Keratinocyte (primary cell): ENCODE results near the gene MYOT.

Experiments used
- EZH2 ChIP-seq: IDR thresholded peaks from one replicate; pipeline ENCODE4 v1.6.1; 2012; ENCODE audit warnings: inconsistent platforms, mild to moderate bottlenecking, low read length, moderate library complexity
- TF ChIP-seq, protein P1 (sequence below), 3 experiments: IDR thresholded peaks in 1 of 3; conservative IDR thresholded peaks in 1 of 3; optimal IDR thresholded peaks in 1 of 3; 2 replicates in 2 of 3; 3 replicates in 1 of 3; pipeline versions ENCODE3 to v1.5.1; 2011; ENCODE audit warnings: low read length in 3 of 3, mild to moderate bottlenecking in 3 of 3, moderate library complexity in 2 of 3, control low read depth in 1 of 3, inconsistent platforms in 1 of 3; ENCODE audit not compliant: insufficient read depth in 2 of 3; ENCODE audit errors: extremely low read depth in 1 of 3

DNA sequence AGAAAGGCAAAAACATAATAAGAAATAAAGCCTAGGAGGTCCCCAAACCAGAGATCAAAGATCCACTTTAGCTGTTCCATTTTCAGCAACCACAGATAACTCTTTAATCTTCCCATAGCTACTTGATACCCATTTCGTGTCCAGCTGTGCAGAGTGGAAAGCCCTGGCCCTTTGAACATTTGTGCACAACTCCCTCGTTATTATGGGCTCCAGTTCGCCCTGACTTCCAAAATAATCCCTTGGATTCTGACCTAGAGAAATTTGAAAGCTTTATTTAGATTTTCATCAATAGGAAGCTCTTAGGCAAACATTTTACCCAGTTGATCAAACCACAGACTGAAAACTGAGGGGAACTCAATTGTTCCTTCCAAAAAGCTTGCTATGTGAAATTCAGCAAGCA is 4.8 kb downstream of the MYOT start:
- TF ChIP-seq, protein P1, sequence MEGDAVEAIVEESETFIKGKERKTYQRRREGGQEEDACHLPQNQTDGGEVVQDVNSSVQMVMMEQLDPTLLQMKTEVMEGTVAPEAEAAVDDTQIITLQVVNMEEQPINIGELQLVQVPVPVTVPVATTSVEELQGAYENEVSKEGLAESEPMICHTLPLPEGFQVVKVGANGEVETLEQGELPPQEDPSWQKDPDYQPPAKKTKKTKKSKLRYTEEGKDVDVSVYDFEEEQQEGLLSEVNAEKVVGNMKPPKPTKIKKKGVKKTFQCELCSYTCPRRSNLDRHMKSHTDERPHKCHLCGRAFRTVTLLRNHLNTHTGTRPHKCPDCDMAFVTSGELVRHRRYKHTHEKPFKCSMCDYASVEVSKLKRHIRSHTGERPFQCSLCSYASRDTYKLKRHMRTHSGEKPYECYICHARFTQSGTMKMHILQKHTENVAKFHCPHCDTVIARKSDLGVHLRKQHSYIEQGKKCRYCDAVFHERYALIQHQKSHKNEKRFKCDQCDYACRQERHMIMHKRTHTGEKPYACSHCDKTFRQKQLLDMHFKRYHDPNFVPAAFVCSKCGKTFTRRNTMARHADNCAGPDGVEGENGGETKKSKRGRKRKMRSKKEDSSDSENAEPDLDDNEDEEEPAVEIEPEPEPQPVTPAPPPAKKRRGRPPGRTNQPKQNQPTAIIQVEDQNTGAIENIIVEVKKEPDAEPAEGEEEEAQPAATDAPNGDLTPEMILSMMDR (optimal IDR thresholded peaks at IDR 0.05 in 1 of 3, IDR thresholded peaks at IDR 0.05 in 1 of 3, conservative IDR thresholded peaks at IDR 0.05 in 1 of 3; ENCODE audit: extremely low read depth in 1 of 3, insufficient read depth in 2 of 3, low read length in 3 of 3): no peak
- no peak for TF ChIP-seq EZH2
